A549 (cell line): ENCODE measurements around the gene GATAD2A.

Experiments used
- CEBPB ChIP-seq, 2 experiments: fragments of >200 bp in 1 of 2; sonication (Bioruptor Twin) in 1 of 2; formaldehyde crosslinking in 1 of 2; IDR thresholded peaks; 2 replicates each; pipeline ENCODE4 v1.6.1; 2012 to 2016
- EHMT2 ChIP-seq: fragments of 200-600 bp; sonication (generic); IDR thresholded peaks from 2 replicates; pipeline ENCODE4 v1.6.1; 2016; ENCODE audit warnings: antibody characterized with exemption, low read depth, mild to moderate bottlenecking, moderate library complexity
- EP300 ChIP-seq, 2 experiments: fragments of >200 bp; sonication (Bioruptor Twin); formaldehyde crosslinking; IDR thresholded peaks; 2 replicates in 1 of 2; 3 replicates in 1 of 2; pipeline ENCODE4 v1.6.1; 2016 to 2017
- GATA3 ChIP-seq: IDR thresholded peaks from 2 replicates; pipeline ENCODE4 v1.6.1; 2012; ENCODE audit warnings: borderline replicate concordance
- KDM5A ChIP-seq: fragments of 200-600 bp; sonication (generic); IDR thresholded peaks from 2 replicates; pipeline ENCODE4 v1.6.1; 2016; ENCODE audit warnings: antibody characterized with exemption, mild to moderate bottlenecking
- MAFK ChIP-seq: fragments of 450-650 bp; IDR thresholded peaks from 2 replicates; pipeline ENCODE4 v1.6.1; 2014; ENCODE audit not compliant: partially characterized antibody
- NPAS2 ChIP-seq: fragments of 250-450 bp; sonication (Bioruptor Pico); IDR thresholded peaks from 2 replicates; pipeline ENCODE4 v1.8.0; 2022; ENCODE audit warnings: mild to moderate bottlenecking, moderate library complexity, borderline replicate concordance
- POLR2A ChIP-seq: IDR thresholded peaks from 2 replicates; pipeline ENCODE4 v1.6.1; 2012; ENCODE audit warnings: mild to moderate bottlenecking, low read length
- RAD21 ChIP-seq, 2 experiments: fragments of >200 bp in 1 of 2; sonication (Bioruptor Twin) in 1 of 2; formaldehyde crosslinking in 1 of 2; IDR thresholded peaks in 1 of 2; conservative IDR thresholded peaks in 1 of 2; 2 replicates in 1 of 2; 3 replicates in 1 of 2; pipeline ENCODE4 v1.6.1; 2012 to 2018; ENCODE audit warnings: inconsistent platforms in 1 of 2
- TF ChIP-seq, protein P1 (sequence below): fragments of 450-650 bp; IDR thresholded peaks from 2 replicates; pipeline ENCODE4 v1.6.1; 2014; ENCODE audit warnings: antibody characterized with exemption
- TF ChIP-seq, protein P2 (sequence below): IDR thresholded peaks from 2 replicates; pipeline ENCODE4 v1.6.1; 2012
- TF ChIP-seq, protein P3 (sequence below): fragments of >200 bp; sonication (Bioruptor Twin); formaldehyde crosslinking; IDR thresholded peaks from 3 replicates; pipeline ENCODE4 v1.5.1; 2016
- TF ChIP-seq, protein P4 (sequence below): fragments of 250-450 bp; sonication (Bioruptor Pico); IDR thresholded peaks from 2 replicates; pipeline ENCODE4 v1.5.0; 2021; ENCODE audit warnings: mild to moderate bottlenecking, moderate library complexity, borderline replicate concordance
- TF ChIP-seq, protein P5 (sequence below): fragments of 200-600 bp; sonication (generic); IDR thresholded peaks from 2 replicates; pipeline ENCODE4 v1.6.1; 2016; ENCODE audit warnings: antibody characterized with exemption, mild to moderate bottlenecking, moderate library complexity

DNA sequence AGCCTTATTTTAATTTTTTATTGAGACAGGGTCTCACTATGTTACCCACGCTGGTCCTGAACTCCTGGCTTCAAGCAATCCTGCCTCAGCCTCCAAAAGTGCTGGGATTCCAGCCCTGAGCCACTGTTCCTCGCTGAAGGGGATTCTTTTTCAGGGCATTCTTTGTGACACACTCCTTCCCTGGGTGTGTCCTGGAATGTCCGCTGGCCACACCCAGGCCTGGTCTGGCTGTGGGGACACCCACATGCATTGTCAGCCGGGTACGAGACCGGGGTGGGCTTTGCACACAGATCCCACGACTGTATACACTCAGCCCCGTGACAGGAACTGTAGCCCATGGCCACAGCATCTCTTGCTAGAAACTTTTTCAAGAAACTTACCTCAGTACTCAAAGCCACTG lies 34.4 kb upstream of the GATAD2A start:
- TF ChIP-seq POLR2A (no peak), NPAS2 (CRISPR knock-in tag) (no peak), EP300 (IDR thresholded peaks at IDR 0.05) (no peak), KDM5A (no peak), RAD21 (conservative IDR thresholded peaks at IDR 0.05 in 1 of 2, IDR thresholded peaks at IDR 0.05 in 1 of 2) (no peak), GATA3 (no peak), MAFK (no peak), CEBPB (IDR thresholded peaks at IDR 0.05) (no peak), EHMT2 (no peak)
- TF ChIP-seq, protein P1, sequence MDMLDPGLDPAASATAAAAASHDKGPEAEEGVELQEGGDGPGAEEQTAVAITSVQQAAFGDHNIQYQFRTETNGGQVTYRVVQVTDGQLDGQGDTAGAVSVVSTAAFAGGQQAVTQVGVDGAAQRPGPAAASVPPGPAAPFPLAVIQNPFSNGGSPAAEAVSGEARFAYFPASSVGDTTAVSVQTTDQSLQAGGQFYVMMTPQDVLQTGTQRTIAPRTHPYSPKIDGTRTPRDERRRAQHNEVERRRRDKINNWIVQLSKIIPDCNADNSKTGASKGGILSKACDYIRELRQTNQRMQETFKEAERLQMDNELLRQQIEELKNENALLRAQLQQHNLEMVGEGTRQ, result no peak
- TF ChIP-seq, protein P2, sequence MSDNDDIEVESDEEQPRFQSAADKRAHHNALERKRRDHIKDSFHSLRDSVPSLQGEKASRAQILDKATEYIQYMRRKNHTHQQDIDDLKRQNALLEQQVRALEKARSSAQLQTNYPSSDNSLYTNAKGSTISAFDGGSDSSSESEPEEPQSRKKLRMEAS, result no peak
- TF ChIP-seq, protein P3, sequence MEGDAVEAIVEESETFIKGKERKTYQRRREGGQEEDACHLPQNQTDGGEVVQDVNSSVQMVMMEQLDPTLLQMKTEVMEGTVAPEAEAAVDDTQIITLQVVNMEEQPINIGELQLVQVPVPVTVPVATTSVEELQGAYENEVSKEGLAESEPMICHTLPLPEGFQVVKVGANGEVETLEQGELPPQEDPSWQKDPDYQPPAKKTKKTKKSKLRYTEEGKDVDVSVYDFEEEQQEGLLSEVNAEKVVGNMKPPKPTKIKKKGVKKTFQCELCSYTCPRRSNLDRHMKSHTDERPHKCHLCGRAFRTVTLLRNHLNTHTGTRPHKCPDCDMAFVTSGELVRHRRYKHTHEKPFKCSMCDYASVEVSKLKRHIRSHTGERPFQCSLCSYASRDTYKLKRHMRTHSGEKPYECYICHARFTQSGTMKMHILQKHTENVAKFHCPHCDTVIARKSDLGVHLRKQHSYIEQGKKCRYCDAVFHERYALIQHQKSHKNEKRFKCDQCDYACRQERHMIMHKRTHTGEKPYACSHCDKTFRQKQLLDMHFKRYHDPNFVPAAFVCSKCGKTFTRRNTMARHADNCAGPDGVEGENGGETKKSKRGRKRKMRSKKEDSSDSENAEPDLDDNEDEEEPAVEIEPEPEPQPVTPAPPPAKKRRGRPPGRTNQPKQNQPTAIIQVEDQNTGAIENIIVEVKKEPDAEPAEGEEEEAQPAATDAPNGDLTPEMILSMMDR, result no peak
- TF ChIP-seq, protein P4, sequence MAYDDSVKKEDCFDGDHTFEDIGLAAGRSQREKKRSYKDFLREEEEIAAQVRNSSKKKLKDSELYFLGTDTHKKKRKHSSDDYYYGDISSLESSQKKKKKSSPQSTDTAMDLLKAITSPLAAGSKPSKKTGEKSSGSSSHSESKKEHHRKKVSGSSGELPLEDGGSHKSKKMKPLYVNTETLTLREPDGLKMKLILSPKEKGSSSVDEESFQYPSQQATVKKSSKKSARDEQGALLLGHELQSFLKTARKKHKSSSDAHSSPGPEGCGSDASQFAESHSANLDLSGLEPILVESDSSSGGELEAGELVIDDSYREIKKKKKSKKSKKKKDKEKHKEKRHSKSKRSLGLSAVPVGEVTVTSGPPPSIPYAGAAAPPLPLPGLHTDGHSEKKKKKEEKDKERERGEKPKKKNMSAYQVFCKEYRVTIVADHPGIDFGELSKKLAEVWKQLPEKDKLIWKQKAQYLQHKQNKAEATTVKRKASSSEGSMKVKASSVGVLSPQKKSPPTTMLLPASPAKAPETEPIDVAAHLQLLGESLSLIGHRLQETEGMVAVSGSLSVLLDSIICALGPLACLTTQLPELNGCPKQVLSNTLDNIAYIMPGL (CRISPR knock-in tag), result no peak
- TF ChIP-seq, protein P5, sequence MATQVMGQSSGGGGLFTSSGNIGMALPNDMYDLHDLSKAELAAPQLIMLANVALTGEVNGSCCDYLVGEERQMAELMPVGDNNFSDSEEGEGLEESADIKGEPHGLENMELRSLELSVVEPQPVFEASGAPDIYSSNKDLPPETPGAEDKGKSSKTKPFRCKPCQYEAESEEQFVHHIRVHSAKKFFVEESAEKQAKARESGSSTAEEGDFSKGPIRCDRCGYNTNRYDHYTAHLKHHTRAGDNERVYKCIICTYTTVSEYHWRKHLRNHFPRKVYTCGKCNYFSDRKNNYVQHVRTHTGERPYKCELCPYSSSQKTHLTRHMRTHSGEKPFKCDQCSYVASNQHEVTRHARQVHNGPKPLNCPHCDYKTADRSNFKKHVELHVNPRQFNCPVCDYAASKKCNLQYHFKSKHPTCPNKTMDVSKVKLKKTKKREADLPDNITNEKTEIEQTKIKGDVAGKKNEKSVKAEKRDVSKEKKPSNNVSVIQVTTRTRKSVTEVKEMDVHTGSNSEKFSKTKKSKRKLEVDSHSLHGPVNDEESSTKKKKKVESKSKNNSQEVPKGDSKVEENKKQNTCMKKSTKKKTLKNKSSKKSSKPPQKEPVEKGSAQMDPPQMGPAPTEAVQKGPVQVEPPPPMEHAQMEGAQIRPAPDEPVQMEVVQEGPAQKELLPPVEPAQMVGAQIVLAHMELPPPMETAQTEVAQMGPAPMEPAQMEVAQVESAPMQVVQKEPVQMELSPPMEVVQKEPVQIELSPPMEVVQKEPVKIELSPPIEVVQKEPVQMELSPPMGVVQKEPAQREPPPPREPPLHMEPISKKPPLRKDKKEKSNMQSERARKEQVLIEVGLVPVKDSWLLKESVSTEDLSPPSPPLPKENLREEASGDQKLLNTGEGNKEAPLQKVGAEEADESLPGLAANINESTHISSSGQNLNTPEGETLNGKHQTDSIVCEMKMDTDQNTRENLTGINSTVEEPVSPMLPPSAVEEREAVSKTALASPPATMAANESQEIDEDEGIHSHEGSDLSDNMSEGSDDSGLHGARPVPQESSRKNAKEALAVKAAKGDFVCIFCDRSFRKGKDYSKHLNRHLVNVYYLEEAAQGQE, result no peak
